HG02970 (cell line): ENCODE data around the gene KYNU.

ENCODE experiments used
- ATAC-seq: cut with Tn5 transposase; IDR thresholded peaks from one replicate; pipeline ENCODE4 v1.9.1; 2021; ENCODE audit warnings: mild to moderate bottlenecking, moderate library complexity, moderate number of reproducible peaks; ENCODE audit not compliant: unreplicated experiment, low FRiP score

KYNU gene

GRCh38 chr2:142952793-142953494, 75.5 kb downstream of the KYNU start:
- no peak for ATAC-seq

GRCh38 chr2:142954493-142954892, 77.0 kb downstream of the KYNU start:
- no peak for ATAC-seq

GRCh38 chr2:142957144-142957543, 79.7 kb downstream of the KYNU start:
- ATAC-seq = no peak

- ATAC-seq = no peak
Measured at GRCh38 chr2:142961202-142961601, 83.7 kb downstream of the KYNU start.

- no peak for ATAC-seq
Measured at GRCh38 chr2:142965443-142965842, 88.0 kb downstream of the KYNU start.

GRCh38 chr2:142966284-142966683, 88.8 kb downstream of the KYNU start:
- ATAC-seq = no peak

- ATAC-seq = no peak
Measured at GRCh38 chr2:142967060-142967459, 89.6 kb downstream of the KYNU start.

- no peak for ATAC-seq
Measured at GRCh38 chr2:142973160-142973821, 95.8 kb downstream of the KYNU start.

- ATAC-seq = no peak
Measured at GRCh38 chr2:142973822-142974207, 96.4 kb downstream of the KYNU start.

- no peak for ATAC-seq
Measured at GRCh38 chr2:142974288-142975024, 97.0 kb downstream of the KYNU start.

GRCh38 chr2:142975239-142975638, 97.8 kb downstream of the KYNU start:
- no peak for ATAC-seq

- no peak for ATAC-seq
Measured at GRCh38 chr2:142980246-142981068, 103.0 kb downstream of the KYNU start.

GRCh38 chr2:142981069-142981378, 103.6 kb downstream of the KYNU start:
- no peak for ATAC-seq

GRCh38 chr2:142981756-142982155, 104.3 kb downstream of the KYNU start:
- no peak for ATAC-seq

- no peak for ATAC-seq
Measured at GRCh38 chr2:142983174-142983573, 105.7 kb downstream of the KYNU start.

GRCh38 chr2:142984657-142985056, 107.2 kb downstream of the KYNU start:
- ATAC-seq = no peak

- ATAC-seq = no peak
Measured at GRCh38 chr2:142987044-142987443, 109.6 kb downstream of the KYNU start.

- ATAC-seq = no peak
Measured at GRCh38 chr2:142989273-142990204, 112.1 kb downstream of the KYNU start.

- no peak for ATAC-seq
Measured at GRCh38 chr2:142991295-142991694, 113.8 kb downstream of the KYNU start.

- no peak for ATAC-seq
Measured at GRCh38 chr2:142992840-142993239, 115.4 kb downstream of the KYNU start.
